Gastrocnemius medialis (tissue), 4 donors: ENCODE results near the gene XPO6. TPM values are rescaled to one million over a fixed set of nuclear protein-coding genes. Genes with fewer than 3 reads are reported as not detected.

ENCODE experiments used
- ATAC-seq, 2 donors: fragments of 150-250 bp; one replicate each; pipeline ENCODE4 v1.9.1; 2016
- DNase-seq, 2 donors: peaks; one replicate each; pipeline ENCODE4 v3.0.0-alpha.2; 2019
- H3K27ac ChIP-seq, 4 donors: fragments of 200-600 bp; sonication (generic); 1 replicate in 1 of 4; 2 replicates in 3 of 4; pipeline ENCODE4 v1.5.1; 2016 to 2018; ENCODE audit warnings: mild to moderate bottlenecking in 2 of 4, moderate library complexity in 1 of 4
- H3K27me3 ChIP-seq, 3 donors: fragments of 200-600 bp; sonication (generic) in 2 of 3; 1 replicate in 1 of 3; 2 replicates in 2 of 3; pipeline versions ENCODE4 v1.5.1 to v1.6.0; 2016 to 2019; ENCODE audit warnings: mild to moderate bottlenecking in 1 of 3, moderate library complexity in 1 of 3
- H3K36me3 ChIP-seq, 2 donors: fragments of 200-600 bp; sonication (generic) in 1 of 2; one replicate each; pipeline ENCODE4 v1.5.1; 2017 to 2018
- H3K4me1 ChIP-seq, 2 donors: fragments of 200-600 bp; sonication (generic) in 1 of 2; one replicate each; pipeline ENCODE4 v1.5.1; 2016 to 2017; ENCODE audit warnings: mild to moderate bottlenecking in 2 of 2
- H3K4me3 ChIP-seq, 4 donors: fragments of 200-600 bp; sonication (generic) in 3 of 4; 1 replicate in 1 of 4; 2 replicates in 3 of 4; pipeline ENCODE4 v1.5.1; 2016 to 2019; ENCODE audit warnings: mild to moderate bottlenecking in 2 of 4
- H3K9me3 ChIP-seq, 3 donors: fragments of 200-600 bp; sonication (generic) in 2 of 3; 1 replicate in 1 of 3; 2 replicates in 2 of 3; pipeline ENCODE4 v1.5.1; 2016 to 2019
- CTCF ChIP-seq, 5 experiments: fragments of 450-650 bp in 3 of 5; fragments of 200-600 bp in 2 of 5; sonication (generic) in 2 of 5; IDR thresholded peaks in 4 of 5; conservative IDR thresholded peaks in 1 of 5; 1 replicate in 4 of 5; 2 replicates in 1 of 5; pipeline ENCODE4 v1.5.1; 2016 to 2019; ENCODE audit warnings: antibody characterized with exemption in 5 of 5, mild to moderate bottlenecking in 3 of 5, moderate library complexity in 3 of 5
- POLR2A ChIP-seq, 2 donors: fragments of 450-650 bp; IDR thresholded peaks; one replicate each; pipeline ENCODE4 v1.6.1; 2017; ENCODE audit warnings: antibody characterized with exemption in 2 of 2, mild to moderate bottlenecking in 2 of 2, moderate library complexity in 2 of 2
- in situ Hi-C, 4 donors: fragments of 200-750 bp; cut with MboI; loops; one replicate each; pipeline versions ENCODE4 v1.15.0 to v1.8.0; 2017; ENCODE audit warnings: low sequenced_read_pairs in 4 of 4
- intact Hi-C: fragments of 100-400 bp; cut with DNase I; formaldehyde crosslinking; loops from one replicate; pipeline ENCODE4 v1.15.1; 2023; ENCODE audit warnings: low total_unique reads
- total RNA-seq, 4 donors: library from RNA; depleted of rRNA; stranded (reverse); fragments of >200 nt; gene quantifications; one replicate each; pipeline versions ENCODE4 v1.1.0 to v1.2.3, GENCODE V29; 2016

Gene XPO6
- total RNA-seq, 4 donors from 2014 or later, result 20.9 to 40.1 (median 29.6) TPM

GRCh38 chr16:28204204-28204603, 7.6 kb downstream of the XPO6 start:
- DNase-seq, result no peak
- Histone ChIP-seq H3K9me3 (no peaks in the 10 kb centered on the region), H3K36me3 (peaks cover 0 to 63% of the 10 kb centered on the region in 2 donors), H3K27me3 (no peaks in the 10 kb centered on the region), H3K27ac (no peak overlapping the region), H3K4me3 (no peak overlapping the region), H3K4me1 (peaks cover 0 to 3% of the 10 kb centered on the region in 2 donors)
- TF ChIP-seq CTCF (IDR thresholded peaks at IDR 0.05 in 4 of 5, conservative IDR thresholded peaks at IDR 0.05 in 1 of 5), result no peak
- ATAC-seq, result no peak
- intact Hi-C loops (no loop called here), in situ Hi-C loops (no loop called here)

GRCh38 chr16:28202147-28202746, 9.5 kb downstream of the XPO6 start:
- peaks cover 0 to 56% of the 10 kb centered on the region in 2 donors for H3K36me3 ChIP-seq
- DNase-seq, result no peak
- no peak overlapping the region for H3K4me3 ChIP-seq
- TF ChIP-seq POLR2A (IDR thresholded peaks at IDR 0.05), result no peak
- TF ChIP-seq CTCF (IDR thresholded peaks at IDR 0.05 in 4 of 5, conservative IDR thresholded peaks at IDR 0.05 in 1 of 5), result no peak
- intact Hi-C loops, result no loop called here
- H3K27me3 ChIP-seq, result no peaks in the 10 kb centered on the region
- no peaks in the 10 kb centered on the region for H3K4me1 ChIP-seq
- in situ Hi-C loops, result no loop called here
- H3K9me3 ChIP-seq, result no peaks in the 10 kb centered on the region
- no peak overlapping the region for H3K27ac ChIP-seq
- ATAC-seq, result no peak

- TF ChIP-seq CTCF (IDR thresholded peaks at IDR 0.05 in 4 of 5, conservative IDR thresholded peaks at IDR 0.05 in 1 of 5) (no peak), POLR2A (IDR thresholded peaks at IDR 0.05) (no peak)
- intact Hi-C loops (no loop called here), in situ Hi-C loops (no loop called here)
- ATAC-seq (no peak), DNase-seq (no peak)
- Histone ChIP-seq H3K4me3 (no peak overlapping the region), H3K36me3 (peaks cover 2 to 44% of the 10 kb centered on the region in 2 donors), H3K27me3 (no peaks in the 10 kb centered on the region), H3K27ac (no peak overlapping the region), H3K4me1 (no peaks in the 10 kb centered on the region), H3K9me3 (no peaks in the 10 kb centered on the region)
Observed at GRCh38 chr16:28200661-28201060, 11.1 kb downstream of the XPO6 start.

GRCh38 chr16:28196387-28196987, 15.3 kb downstream of the XPO6 start:
- Histone ChIP-seq H3K27me3 (no peaks in the 10 kb centered on the region), H3K4me3 (no peak overlapping the region), H3K4me1 (peaks cover 9% of the 10 kb centered on the region in 2 donors), H3K9me3 (no peaks in the 10 kb centered on the region), H3K36me3 (peaks cover 2 to 17% of the 10 kb centered on the region in 2 donors), H3K27ac (no peak overlapping the region)
- ATAC-seq, result no peak
- in situ Hi-C loops, result no loop called here
- no peak for DNase-seq
- TF ChIP-seq POLR2A (IDR thresholded peaks at IDR 0.05) (no peak), CTCF (IDR thresholded peaks at IDR 0.05 in 4 of 5, conservative IDR thresholded peaks at IDR 0.05 in 1 of 5) (no peak)
- intact Hi-C loops, result no loop called here
